PC-3 (cell line): ENCODE results near the gene BUD31.

Experiments
- CTCF ChIP-seq: fragments of 300-600 bp; sonication (generic); conservative IDR thresholded peaks from 2 replicates; pipeline ENCODE4 v1.5.1; 2017; ENCODE audit warnings: antibody characterized with exemption, low read depth, mild to moderate bottlenecking, low read length
- EZH2 ChIP-seq: fragments of 300-600 bp; sonication (generic); IDR thresholded peaks from one replicate; pipeline ENCODE4 v1.6.1; 2017; ENCODE audit warnings: antibody characterized with exemption, mild to moderate bottlenecking, low read length; ENCODE audit not compliant: unreplicated experiment

GRCh38 chr7:99359465-99360154, 49.2 kb upstream of the BUD31 start:
- TF ChIP-seq CTCF = no peak; the same call in 1 of the 2 replicates
- TF ChIP-seq EZH2 = no peak
